Retina (tissue), 1 donor: ENCODE data around the gene PDLIM1.

ENCODE experiments used
- DNase-seq: peaks from one replicate; pipeline ENCODE4 v3.0.0-alpha.2; 2016

Gene PDLIM1

DNA sequence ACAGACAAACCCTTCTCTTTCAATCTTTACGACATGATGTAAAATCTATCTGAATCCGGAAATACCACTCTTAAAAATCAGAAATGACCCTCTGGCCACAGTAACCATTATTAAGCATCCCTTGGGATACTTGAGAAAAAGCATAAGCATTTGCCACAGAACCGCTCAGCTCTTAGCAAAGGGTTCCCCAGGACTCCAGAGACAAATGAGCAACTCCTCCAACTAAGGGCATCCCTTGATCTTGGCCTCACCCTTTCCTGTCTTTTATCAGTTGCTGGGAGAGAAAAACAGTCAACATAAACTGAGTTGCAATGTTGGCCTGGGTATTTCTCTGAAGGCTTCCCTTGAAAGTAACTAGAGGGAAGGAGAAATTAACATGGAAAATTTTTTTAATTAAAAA, 3.5 kb downstream of the PDLIM1 start:
- no peak for DNase-seq

DNA sequence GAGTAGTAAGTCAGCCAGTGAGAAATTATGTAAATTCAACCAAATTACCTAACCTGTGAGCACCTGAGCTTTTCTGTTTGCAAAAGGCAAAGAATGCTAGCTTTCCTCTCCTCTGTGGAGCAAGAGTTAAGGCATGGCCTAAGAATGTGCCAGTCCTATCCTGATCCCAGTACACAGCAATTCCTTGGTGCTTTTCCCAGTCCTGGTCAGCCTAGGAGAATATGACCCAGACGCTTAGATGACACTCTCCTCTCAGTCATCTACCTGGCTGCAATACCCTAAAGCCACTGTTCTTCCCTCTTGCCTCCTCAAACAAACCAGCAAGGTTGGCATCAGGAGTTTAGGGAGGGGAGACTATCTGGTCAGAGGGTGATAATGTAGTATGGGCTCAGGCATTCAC, 4.1 kb downstream of the PDLIM1 start:
- no peak for DNase-seq

DNA sequence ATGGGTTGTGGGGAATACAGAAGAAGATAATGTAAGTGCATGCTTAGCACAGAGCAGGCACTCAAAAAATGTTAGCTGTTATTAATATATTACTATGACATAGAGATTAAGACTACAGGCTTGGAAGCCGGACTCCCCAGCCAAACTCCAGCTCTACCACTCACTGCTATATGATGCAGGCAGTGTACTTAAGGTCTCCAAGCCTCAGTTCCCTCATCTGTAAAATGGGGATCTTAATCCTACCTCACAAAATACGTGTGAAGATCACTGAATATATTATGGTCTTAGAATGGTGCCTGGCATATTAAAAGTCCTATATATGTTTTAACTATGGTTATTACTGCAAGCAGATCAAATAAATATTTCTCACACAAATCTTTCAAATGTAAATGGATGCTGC, 5.2 kb downstream of the PDLIM1 start:
- no peak for DNase-seq

DNA sequence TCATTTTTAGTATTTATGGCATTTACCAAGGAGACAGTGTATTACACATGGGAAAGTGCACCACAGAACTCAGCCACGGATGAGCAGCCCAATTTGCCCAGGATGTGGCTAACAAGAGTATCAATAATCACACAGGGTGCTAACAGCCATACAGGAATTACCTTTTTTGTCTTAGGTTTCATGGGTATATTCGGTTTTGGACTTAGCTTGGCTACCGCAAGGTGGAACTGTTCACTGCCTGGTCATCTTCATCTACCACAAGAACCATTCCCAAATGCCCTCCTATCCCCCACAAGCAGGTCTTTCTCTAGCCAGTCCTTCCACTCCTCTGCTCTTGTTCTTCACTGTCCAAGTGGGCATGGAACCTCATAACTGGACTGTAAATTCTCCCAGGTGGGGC, 6.0 kb downstream of the PDLIM1 start:
- DNase-seq, result no peak

DNA sequence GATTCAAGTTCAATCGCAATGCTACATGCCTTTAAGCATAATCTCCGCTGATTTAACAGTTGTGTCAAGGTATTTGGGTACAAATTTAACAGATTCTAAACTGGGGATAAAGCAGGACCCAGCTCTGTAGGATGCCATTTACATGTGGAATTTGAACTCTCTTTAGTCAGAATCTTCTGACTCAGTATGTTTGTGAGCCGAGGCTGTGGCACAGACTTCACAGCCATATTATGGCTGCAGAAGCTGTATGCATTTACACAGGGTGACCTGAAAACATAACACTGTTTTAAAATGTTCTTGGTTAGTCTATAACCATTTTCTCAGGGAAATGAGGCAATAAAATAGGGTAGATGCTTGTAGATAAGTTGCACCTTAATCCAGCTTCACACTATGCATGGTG, 8.7 kb downstream of the PDLIM1 start:
- no peak for DNase-seq

DNA sequence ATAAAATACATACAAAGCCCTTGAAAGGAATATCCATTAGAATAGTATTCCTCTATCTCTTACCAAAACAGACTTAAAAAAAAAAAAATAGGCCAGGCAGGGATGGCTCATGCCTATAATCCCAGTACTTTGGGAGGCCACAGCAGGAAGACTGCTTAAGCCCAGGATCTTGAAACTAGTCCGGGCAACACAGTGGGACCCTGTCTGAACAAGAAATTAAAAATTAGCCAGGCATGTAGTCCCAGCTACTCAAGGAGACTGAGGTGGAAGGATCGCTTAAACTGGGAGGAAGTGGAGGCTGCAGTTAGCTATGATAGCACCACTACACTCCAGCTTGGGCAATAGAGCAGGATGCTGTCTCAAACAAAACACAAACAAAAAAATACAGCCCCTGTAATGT, 9.6 kb downstream of the PDLIM1 start:
- no peak for DNase-seq

DNA sequence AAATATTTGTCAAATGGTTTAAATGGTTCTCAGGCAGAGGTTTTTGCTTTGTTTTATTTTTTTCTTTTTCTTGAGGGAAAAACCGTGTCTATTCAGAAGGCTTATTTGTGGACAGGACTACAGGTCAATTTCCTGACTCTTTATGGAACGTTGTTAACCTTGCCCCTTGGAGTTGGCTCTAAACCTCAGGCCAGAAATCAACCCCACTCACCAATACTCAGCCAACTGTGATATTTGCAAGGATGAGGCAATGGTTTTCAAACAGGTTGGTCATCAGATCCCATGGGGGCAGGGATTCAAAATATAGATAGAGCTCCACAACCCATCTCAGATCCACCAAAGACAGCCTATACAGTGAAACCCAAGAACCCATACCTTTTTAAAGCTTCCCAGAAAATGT, 10.2 kb downstream of the PDLIM1 start:
- DNase-seq, result no peak

DNA sequence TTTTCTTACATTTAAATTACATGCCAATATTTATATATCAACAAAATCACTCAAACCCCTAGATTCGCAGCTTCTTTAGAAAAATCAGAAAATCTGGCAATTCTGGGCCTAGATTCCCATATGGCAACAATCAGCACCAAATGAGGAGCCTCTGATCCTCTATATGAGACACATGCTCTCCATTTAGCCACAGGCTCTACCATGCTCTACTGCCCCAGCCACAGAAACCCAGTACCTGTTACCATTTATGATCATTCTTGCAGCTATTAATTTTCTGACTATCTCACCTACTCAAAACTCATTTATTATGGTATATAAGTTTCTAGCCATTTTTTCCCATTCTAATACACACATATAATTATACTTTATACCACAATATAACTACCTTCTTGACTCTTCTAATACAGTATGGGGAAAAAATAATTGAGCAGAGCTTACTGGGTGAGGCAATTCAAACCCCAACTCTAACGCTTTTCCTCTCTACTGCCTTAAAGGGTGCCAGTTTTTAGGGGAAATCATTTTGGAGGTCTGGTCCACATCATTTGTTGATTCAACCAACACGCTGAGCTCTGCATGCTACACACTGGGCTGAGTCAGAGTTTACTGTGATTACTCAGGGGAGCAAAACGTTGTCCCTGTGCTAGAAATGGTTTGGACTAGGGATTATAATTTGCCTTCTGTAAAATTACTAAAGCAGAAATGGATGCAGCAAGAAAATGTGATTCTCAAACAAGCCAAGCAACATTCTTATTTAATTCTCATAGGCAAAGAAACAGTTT, 11.6 kb downstream of the PDLIM1 start:
- DNase-seq, result no peak

DNA sequence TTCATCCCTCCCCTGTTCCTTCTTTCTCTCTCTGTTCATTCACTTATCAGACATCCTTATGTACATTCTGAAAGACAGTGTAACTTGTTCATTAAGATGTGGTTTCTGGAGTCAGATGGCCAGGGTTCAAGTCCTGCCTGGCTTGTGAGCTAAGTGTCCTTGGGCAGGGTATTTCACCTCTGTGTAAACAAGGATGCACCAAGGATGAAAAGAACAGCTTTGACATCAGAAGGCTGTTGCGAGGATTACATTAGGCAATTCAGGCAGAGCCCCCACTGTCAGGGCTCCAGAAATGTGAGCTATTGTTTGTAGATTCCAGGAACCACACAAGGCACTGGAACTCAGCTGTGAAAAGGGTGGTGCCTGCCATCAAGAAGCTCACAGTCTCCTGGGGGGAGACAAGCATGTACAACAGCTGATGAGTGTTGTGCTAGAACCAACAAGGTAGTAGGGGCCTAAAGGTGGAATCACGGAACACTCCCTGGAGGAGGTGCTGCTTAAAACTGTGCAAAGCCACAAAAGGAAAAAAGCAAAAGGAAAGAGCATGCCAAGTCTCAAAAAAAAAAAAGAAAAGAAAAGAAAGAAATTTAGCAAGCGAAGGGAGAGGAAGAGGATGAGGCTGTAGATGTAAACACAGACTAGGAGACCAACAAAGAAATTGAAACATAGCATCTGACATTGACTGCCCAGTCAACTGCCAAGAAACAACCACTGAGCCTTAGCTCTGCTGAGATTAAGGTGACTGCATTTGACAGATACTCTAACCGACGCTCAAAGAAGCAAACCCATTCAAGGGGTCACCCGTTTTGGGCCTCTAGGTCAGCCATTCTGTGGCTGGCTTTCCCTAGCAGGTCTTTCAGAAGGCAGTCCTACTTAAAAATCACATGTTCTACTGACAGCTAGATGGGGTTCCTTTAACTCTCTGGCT, 12.5 kb downstream of the PDLIM1 start:
- no peak for DNase-seq

DNA sequence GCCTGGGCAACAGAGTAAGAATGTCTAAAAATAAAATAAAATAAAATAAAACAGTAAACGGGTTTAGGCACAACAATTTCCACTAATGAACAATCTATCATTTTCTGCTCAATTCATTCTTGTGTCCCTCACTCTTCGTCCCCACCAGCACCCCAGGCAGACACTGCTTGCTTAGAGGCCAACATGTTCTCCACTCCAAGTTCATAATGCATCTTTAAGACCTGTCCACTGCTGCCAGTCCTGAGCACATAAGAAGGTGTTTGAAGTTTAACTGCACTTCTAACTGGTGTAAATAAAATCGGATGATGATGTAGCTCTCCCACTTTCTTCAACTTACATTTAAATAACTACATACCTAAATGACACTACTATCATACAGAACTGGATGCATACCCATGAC, 13.2 kb downstream of the PDLIM1 start:
- DNase-seq, result no peak

DNA sequence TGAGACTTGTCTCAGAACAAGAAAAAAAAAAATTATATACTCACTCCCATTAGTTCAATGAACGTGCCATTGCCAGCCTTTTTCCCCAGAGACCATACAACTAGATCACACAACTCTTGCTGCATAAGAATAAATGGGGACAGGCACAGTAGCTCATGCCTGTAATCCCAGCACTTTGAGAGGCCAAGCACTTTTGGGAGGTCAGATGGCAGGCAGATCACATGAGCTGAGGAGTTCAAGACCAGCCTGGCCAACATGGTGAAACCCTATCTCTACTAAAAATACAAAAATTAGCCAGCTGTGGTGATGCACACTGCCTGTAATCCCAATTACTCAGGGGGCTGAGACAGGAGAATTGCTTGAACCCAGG, 13.6 kb downstream of the PDLIM1 start:
- no peak for DNase-seq

DNA sequence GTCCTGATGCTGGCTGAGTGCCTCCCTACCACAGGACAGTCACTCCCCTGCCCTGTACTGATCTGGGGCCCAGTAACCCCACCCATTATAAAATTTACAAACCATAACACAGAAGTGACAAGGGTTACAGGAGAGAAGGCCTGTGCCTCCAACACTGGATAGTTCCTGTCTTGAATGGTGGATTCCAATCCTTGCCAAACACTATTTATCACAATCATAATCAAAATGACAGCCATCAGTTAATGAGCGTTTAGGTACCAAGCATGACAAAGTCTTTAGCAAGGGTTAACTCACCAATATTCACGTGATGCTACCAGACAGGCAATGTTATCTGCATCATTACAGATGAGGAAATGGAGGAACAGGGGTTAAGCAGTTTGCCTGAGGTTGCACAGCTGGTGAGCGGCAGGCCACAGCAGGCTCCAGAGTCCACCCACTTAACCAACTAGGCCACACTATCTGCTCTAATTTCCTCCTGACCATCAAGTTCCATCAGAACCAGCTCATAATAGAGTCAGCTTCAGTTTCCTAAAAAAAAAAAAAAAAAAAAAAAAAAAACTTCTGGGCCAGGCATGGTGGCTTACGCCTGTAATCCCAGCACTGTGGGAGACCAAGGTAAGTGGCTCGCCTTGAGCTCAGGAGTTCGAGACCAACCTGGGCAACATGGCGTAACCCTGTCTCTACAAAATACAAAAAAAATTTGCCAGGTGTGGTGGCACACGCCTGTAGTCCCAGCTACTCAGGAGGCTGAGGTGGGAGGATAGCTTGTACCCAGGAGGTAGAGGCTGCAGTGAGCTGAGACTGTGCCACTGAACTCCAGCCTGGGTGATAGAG, 14.2 kb downstream of the PDLIM1 start:
- DNase-seq, result no peak

DNA sequence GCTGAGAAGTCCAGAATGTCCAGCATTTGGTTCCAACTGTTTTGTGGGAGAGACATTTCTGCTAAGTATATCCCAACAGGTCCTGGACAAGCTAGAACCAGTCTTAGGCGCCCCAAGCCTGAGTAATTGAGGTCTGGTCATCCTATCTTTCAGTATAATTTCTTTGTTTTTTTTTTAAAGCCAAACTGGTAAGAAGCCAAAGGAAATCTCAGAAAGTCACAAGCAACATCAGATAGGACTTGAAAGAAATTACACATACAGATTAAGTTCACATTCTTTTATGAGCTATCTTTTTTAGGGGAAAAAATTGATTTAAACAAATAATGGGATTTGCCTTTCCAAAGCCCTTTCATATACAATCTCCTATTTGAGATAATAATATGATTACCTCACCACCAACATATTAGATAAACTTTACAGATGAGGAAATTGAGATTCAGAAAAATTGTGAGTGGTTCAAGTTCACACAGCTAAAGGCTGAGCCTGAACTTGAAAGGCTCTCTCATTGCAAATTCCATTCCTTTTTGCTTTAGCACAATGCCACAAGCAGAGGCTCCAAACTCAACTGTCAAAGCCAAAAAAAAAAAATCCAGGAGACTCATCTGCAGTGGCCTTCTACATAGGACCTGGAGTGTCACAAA, 15.0 kb downstream of the PDLIM1 start:
- DNase-seq, result no peak

DNA sequence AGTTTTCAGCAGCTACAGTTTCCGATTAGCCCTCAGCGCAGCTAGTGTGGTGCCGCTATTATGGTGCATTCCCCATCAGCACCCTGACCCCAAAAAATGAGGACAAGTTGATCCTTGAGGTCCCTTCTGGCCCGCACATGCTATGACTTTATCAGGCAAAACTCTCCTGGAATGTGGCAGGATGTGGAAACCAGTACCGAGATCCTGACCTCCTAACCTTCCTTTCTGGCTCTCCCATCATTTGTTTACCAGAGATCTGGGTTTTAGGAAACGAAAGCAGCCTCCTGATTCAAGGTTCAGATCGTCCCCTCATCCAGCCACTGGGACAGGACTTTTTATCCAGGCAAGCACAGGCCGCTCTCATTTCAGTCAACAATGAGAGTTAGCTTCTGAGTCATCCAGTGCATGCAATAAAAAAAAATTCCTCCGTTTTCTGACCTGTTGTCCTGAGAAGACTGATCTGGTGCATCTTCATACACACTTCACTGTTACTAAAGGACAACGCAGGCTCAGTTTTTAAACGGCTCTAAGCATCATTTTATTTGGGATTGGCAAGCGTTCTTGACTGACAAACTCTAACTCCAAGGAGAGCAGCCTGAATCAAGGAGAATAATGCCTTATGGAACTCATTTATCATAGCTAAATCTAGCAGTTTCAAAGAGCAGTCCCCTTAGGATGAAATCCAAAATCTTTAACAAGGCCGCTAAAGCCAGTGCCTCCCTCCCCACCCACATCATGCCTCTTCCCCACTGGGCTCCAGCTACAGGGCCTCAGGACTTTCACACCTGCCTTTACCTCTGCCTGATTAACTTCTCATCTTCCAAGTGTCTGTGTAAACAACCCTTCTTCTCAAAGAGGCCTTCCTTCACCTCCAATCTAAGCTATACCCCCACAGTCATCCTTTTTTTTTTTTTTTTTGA, 17.1 kb downstream of the PDLIM1 start:
- no peak for DNase-seq

DNA sequence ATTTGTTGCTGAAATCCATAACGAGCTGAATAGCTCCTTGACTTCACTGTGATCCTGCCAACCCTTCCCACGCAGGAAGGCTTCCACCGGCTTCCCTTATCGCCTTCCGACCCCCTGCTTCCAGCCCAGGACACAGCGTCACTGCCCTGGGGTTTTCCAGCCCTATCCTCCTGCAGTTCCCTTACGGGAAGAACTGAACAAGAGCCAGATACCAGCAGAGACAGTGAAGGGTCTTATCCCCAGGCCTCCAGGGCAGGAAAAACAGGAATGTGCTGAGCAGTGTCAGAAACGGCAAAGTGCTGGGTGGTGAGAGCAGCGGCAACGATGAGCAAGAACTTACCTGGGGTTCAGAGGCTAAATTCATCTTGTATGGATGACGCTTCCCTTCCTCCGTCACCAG, 22.4 kb downstream of the PDLIM1 start:
- DNase-seq, result no peak

DNA sequence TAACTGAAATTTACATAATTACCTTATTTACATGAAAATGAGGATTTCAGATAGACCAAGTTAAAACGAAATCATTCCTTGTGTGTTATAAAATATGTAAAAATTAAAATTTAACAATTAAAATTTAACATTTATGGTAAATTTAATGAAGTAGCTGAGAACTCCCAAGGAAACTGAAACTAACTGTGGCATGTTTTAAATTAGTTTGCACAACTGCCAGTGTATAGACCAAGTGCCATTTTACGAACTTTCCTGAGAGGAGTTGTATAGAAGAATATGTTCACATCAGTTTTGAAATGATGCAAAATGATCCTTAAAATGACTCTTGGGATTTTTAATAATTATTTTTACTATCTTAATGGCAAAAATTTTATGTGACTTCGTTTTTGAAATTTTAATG, 23.6 kb downstream of the PDLIM1 start:
- no peak for DNase-seq

DNA sequence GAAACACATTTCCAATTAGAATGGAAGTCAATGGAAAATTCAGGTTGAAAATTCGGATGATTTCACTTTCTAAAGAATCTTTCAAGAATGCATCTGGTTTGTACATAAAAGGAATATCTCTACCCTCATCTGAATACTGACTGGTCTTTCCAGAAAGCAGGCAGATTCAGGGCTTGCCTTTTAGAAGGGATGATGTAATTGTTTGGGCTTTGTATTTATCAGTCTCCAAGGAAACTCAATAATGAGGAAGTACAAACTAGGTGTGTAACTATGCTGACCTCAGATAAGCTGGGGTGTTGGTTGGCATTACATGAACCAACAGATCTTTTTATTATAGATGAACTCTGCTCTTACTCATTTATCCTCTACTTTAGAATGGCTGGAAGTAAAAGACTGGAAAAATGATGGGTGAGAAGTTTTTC, 24.1 kb downstream of the PDLIM1 start:
- no peak for DNase-seq

DNA sequence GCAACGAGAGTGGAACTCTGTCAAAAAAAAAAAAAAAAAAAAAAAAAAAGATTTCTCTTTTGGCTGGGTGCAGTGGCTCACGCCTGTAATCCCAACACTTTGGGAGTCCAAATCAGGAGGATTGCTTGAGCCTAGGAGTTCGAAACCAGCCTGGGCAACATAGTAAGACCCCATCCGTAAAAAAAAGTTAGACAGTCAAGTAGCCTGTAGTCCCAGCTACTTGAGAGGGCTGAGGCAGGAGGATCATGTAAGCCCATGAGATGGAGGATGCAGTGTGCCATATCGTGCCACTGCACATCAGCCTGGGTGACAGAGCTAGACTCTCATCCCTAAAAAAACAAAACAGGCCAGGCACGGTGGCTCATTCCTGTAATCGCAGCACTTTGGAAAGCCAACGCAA, 25.2 kb downstream of the PDLIM1 start:
- DNase-seq, result no peak

DNA sequence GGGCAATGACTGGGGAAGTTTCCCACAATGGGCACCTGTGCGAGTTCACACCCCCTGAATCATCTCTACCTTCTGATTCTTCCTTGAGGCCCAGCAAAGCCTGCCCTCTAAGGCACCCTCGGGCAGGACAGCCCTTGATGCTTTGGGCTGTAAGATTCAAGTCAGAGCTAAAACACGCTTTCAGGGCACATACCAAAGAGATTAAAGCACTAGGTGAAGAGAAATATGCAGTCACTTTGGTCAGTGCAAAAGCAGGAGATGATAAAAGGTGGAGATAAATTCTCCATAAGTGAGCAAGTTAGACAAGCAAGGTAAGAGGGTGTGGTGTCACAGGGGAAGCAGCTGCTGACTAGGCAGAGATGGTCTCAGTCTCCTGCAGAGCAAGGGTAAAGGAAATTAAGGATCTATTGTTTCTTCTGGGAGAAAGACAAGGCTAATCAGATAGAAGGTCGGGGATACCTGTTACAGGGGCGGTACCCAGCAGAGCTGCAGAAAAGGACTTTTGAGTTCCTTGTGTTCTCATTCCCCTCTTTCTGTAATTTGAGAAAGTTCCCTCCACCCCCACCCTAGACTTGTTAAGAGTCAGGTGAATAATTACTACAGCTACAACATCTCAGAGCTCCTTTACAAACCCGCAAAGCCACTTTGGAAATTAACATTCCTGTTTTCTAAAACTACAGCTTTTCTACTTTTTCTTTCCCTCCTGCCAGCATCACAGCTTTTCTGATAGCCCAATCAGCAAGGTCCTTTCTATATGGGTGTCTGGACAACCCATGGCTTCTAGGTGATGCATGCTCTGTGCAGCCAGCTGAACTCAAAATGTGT, 26.4 kb downstream of the PDLIM1 start:
- DNase-seq, result no peak

DNA sequence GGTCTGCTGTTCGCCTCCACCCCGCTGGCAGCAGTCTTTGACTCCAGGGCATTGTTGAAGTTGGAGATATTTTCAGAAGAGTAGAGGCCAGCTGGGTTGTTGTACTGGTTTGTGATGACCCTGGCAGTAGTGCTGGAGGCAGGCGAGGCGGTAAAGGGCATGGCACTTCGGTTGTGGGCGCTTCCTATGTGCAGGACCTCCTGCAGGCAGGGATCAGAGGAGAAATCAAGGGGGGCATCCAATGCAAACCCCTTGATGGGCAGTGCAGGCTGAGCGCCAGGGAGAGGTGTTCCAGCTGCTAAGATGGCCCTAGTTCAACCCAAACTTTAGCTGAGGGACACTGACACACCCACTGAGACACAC, 27.0 kb downstream of the PDLIM1 start:
- no peak for DNase-seq
